Spleen (tissue), 7 donors: ENCODE measurements around the gene STAC.

Source experiments
- CTCF ChIP-seq, 11 experiments: fragments of 200-600 bp in 7 of 11; fragments of 450-650 bp in 4 of 11; sonication (generic) in 4 of 11; IDR thresholded peaks in 8 of 11; conservative IDR thresholded peaks in 3 of 11; 1 replicate in 7 of 11; 2 replicates in 4 of 11; pipeline versions ENCODE4 v1.4.0 to v1.8.0; 2016 to 2021; ENCODE audit warnings: antibody characterized with exemption in 11 of 11, inconsistent platforms in 4 of 11, mild to moderate bottlenecking in 1 of 11
- POLR2A ChIP-seq, 3 donors: fragments of 450-650 bp; IDR thresholded peaks; one replicate each; pipeline ENCODE4 v1.5.1; 2017; ENCODE audit warnings: antibody characterized with exemption in 3 of 3, mild to moderate bottlenecking in 1 of 3
- donor health status: DM: no; HTN: no; CAD: no; lungs with moderate emphysema.
- donor health status: DM: no; HTN: no; CAD: no.
- donor health status: DM: no; HTN: no; CAD: no.

DNA sequence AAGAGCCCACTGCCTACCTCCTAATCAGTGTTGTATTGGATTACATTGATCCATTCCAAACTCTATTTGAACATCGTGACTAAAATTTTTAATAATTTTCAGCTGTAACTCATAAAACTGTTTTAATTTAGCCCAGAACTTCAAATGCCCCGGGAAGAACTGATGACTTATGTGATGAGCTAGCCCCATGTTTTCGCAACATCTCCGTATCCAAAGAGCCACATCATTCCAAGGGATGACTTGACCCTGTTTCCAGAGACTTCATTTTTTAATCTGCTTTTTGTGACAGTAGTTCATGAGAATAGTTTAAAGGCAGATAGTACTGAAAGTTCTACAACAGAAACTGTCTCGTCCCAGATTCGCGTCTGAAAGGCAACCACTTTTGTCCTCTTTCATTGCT lies 97.4 kb downstream of the STAC start:
- TF ChIP-seq CTCF (IDR thresholded peaks at IDR 0.05 in 8 of 11, conservative IDR thresholded peaks at IDR 0.05 in 3 of 11) (no peak), POLR2A (IDR thresholded peaks at IDR 0.05) (no peak)
